H54 (cell line): ENCODE results near the gene COX14.
"Not testable (repeated sequence)": the region's sequence is repeated elsewhere in the genome, so short reads cannot be mapped to it uniquely, and the experiment has no call there.

ENCODE experiments used
- DNase-seq: peaks from one replicate; pipeline ENCODE4 v3.0.0; 2011; ENCODE audit warnings: low spot score, mixed read lengths; ENCODE audit not compliant: insufficient read length
- FAIRE-seq: peaks from 3 replicates; lab custom pipeline; 2011; peaks lifted over from hg19 to GRCh38; lab: Jason Lieb, UNC
- POLR2A ChIP-seq: IDR thresholded peaks from 2 replicates; pipeline ENCODE4 v1.6.1; 2011; ENCODE audit warnings: low read depth, mild to moderate bottlenecking, low read length

Gene COX14

DNA sequence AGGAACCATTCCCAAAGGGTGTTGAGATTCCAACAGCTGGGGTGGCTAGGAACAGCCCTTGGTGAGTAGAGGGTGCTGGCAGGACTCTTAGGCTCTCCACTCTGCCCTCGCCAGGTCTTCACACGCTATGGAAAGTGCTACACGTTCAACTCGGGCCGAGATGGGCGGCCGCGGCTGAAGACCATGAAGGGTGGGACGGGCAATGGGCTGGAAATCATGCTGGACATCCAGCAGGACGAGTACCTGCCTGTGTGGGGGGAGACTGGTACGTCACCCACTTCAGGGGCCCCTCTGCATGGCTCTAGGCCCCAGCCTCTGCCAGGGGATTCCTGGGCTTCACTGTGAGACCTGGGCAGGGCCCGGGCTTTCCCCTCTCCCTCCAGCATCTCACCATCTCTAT lies 34.9 kb upstream of the COX14 start:
- TF ChIP-seq POLR2A = no peak
- DNase-seq = no peak
- FAIRE-seq = no peak

DNA sequence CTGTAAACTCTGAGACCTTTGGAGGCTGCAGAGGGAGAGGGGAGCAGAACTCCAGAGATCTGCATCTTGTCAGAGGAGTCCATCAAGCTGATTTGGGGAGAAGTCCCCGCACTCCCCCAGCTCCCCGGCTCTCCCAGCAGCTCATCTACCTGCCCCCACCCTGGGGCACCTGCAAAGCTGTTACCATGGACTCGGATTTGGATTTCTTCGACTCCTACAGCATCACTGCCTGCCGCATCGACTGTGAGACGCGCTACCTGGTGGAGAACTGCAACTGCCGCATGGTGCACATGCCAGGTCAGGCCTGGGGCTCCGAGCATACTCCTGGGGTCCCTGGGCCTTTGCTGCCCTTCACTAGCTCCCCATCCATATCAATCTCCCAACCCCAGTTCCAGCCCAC lies 33.8 kb upstream of the COX14 start:
- no peak for TF ChIP-seq POLR2A
- no peak for FAIRE-seq
- no peak for DNase-seq

DNA sequence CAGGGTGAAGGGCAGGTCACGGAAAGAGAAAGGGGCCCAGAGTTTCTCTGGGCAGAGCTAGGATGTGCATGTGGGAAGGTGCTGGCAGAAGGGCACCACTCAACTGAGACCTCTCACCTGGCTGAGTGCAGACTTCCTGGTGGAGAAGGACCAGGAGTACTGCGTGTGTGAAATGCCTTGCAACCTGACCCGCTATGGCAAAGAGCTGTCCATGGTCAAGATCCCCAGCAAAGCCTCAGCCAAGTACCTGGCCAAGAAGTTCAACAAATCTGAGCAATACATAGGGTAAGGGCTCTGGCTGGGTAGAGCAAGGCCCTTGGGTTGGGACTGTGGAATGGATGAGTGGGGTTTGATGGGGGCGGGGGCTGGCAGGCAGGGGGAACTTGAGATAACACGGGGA lies 32.3 kb upstream of the COX14 start:
- DNase-seq = no peak
- no peak for FAIRE-seq
- no peak for TF ChIP-seq POLR2A

DNA sequence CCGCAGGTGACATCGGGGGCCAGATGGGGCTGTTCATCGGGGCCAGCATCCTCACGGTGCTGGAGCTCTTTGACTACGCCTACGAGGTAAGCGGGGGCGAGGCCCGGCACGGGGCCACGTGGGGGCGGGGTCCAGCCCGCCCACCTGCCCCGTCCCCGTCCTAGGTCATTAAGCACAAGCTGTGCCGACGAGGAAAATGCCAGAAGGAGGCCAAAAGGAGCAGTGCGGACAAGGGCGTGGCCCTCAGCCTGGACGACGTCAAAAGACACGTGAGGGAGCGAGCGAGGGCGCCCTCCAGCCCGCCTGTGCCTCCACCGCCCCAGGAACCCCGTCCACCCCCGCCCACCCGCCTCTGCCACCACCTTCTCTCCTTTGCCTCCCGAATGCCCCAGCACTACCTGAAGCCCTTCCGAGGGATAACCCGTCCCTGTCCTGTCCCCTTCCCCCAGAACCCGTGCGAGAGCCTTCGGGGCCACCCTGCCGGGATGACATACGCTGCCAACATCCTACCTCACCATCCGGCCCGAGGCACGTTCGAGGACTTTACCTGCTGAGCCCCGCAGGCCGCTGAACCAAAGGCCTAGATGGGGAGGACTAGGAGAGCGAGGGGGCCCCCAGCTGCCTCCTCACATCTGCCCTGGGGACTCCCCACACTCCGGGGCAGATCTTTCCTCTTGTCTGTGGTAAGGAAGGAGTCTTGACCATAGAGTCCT lies 30.8 kb upstream of the COX14 start:
- FAIRE-seq (no peak), DNase-seq (no peak)
- TF ChIP-seq POLR2A = no peak

DNA sequence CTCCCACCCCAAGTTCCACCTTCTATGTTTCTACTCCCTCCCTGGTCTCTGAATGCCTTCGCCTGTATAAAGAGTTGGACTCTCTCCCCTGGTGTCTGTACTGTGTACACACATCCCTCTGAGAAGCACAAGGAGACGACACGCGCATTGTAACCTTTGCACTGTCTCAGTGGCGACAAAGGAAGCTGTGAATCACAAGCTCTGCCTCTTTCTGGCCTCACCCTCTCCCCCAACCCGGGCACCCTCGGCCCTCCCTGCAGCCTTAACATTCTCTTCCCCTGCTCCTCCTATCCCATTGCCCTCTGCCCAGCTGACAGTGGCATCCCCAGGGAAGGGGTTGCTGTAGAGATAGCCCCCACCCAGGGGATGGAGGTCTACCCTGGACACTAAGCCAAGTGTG lies 29.4 kb upstream of the COX14 start:
- FAIRE-seq (no peak), DNase-seq (no peak)
- no peak for TF ChIP-seq POLR2A

DNA sequence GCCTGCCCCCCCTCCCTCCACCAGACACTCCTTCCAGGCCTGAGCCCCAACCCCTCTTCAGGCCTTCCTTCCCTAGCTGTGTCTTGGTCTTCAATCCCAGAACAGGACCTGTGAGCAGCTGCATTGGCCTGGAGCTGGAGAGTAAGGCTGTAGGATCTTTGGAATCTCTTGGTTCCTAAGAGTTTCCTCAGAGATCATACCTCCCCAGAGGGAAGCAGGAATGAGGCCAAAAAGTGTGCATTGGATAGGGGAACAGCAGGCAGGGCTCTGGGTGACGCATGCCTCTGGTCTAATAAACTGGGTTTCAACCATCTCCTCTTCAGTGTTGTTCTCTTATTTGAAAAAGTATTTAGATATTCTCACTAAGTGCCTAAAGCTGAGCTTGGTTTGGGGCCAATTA lies 28.7 kb upstream of the COX14 start:
- DNase-seq (no peak), FAIRE-seq (no peak)
- no peak for TF ChIP-seq POLR2A

DNA sequence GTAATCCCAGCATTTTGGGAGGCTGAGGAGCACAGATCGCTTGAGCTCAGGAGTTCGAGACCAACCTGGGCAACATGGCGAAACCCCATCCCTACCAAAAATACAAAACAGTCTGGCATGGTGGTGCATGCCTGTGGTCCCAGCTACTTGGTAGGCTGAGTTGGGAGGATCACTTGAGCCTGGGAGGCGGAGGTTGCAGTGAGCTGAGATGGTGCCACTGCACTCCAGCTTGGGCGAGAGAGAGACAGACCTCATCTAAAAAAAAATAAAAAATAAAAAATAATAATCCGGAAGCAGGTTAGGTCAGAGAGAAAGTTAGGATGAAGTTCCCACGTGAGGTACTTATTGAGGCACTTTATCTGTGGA lies 27.6 kb upstream of the COX14 start:
- DNase-seq, FAIRE-seq: not testable (repeated sequence)

DNA sequence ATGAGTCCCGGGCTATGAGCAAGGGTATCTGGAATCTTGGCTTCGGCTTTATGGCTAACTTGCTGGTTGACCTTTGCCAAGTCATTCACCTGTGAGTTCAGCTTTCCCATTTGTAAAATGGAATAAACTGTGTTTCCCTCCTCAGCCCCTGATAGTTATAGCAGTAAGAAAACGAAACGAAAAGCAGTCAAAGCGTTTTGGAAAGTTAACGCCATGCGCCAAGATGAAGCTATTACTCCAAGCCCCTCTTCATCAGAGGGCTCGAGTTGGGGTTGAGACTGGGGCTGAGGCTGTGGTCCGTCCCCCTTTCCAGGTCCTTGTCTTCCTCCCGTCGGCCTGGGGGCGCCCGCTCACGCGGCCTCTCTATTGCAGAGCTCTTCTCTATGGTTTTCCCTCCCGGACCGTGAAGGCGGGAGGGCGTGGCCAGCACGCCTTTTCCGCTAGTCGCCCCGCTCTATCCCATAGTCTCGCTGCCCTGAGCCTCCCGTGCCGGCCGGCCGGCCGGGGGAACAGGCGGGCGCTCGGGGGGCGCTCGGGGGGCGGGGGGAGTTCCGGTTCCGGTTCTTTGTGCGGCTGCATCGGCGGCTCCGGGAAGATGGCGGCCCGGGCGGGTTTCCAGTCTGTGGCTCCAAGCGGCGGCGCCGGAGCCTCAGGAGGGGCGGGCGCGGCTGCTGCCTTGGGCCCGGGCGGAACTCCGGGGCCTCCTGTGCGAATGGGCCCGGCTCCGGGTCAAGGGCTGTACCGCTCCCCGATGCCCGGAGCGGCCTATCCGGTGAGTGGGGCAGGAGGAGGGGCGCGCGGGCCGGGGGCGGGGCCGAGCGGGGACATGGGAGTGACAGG lies 27.0 kb upstream of the COX14 start, which contains the start of gene SMARCD1:
Gene SMARCD1, plus strand, starts transcription at position 568 of the 840 bp plus-strand sequence. Its CDS starts 28 bp downstream, at position 596.
- 0 out of 2 replicates have a peak, but pooled peaks have one; percentile 33 for TF ChIP-seq POLR2A
- peak; percentile 89 for DNase-seq
- no peak for FAIRE-seq

DNA sequence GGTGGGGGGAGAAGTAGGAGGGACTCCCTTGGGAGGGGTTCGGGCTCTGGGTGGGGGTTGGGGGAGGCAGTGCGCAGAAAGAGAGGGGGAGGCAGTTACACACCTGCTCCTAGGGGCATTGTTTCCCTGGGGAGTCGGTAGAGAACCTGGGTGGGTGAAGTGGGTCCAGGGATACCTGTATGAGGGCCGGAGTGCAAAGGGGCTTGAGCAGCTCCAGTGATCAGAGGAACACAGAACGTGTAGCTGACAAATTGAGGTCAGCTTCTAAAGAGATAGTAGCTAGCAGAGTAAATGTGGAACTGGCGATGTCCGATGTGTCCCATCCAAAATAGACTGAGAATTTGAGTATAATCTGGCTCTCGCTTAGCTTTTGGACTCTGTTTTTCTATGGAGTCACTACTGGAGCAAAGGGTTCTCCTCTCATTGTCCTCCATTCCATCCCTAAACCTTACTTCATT lies 26.4 kb upstream of the COX14 start:
- no peak for DNase-seq
- no peak for FAIRE-seq
- TF ChIP-seq POLR2A = no peak

DNA sequence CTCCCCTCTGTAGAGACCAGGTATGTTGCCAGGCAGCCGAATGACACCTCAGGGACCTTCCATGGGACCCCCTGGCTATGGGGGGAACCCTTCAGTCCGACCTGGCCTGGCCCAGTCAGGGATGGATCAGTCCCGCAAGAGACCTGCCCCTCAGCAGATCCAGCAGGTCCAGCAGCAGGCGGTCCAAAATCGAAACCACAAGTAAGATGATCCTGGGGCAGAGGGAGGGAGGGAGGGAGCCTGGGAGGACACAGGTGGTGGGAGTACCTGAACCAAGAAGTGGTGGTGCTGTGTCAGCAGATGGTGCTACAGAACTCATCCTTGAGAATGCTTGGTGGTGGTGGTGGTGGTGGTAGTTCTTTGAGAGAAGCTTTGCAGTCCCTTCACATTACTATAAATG lies 25.9 kb upstream of the COX14 start:
- no peak for DNase-seq
- FAIRE-seq = no peak

DNA sequence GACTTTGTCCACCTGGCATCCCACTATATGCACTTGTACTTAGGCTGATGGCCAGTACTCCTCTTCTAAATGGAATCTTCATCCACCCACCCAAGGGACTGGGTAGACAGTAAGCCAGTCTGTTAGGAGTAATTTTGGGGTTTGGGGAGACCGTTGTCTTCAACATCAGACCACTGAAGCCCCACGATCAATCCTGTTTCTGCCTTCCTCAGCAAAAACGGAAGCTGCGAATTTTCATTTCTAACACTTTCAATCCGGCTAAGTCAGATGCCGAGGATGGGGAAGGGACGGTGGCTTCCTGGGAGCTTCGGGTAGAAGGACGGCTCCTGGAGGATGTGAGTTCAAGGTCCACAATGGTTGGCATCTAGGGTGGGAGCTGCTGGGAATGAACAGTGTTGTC lies 24.9 kb upstream of the COX14 start:
- no peak for FAIRE-seq
- no peak for DNase-seq
- TF ChIP-seq POLR2A = no peak

More for the DNA sequence above, 25.9 kb upstream of the COX14 start:
- no peak for TF ChIP-seq POLR2A

DNA sequence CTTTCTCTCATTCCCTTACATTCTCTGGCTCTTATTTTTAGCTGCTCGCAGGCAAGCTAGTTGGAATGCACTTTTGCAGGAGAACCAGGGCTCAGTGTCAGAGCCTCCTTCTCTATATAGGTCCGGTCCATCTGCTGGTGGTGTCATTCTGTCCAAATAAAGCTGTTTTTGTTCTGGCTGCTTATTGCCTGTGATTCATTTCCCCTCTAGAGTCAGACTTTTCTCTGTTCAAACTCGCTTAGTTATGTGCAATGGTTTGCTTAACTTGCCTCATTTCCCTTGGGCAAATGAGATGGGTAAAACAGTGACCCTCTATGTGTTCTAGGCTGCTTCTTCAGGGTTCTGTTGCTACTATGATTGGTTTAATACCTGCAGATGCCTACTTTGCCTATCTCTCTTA lies 24.0 kb upstream of the COX14 start:
- TF ChIP-seq POLR2A = no peak
- DNase-seq (peak; percentile 41), FAIRE-seq (peak; percentile 57)

DNA sequence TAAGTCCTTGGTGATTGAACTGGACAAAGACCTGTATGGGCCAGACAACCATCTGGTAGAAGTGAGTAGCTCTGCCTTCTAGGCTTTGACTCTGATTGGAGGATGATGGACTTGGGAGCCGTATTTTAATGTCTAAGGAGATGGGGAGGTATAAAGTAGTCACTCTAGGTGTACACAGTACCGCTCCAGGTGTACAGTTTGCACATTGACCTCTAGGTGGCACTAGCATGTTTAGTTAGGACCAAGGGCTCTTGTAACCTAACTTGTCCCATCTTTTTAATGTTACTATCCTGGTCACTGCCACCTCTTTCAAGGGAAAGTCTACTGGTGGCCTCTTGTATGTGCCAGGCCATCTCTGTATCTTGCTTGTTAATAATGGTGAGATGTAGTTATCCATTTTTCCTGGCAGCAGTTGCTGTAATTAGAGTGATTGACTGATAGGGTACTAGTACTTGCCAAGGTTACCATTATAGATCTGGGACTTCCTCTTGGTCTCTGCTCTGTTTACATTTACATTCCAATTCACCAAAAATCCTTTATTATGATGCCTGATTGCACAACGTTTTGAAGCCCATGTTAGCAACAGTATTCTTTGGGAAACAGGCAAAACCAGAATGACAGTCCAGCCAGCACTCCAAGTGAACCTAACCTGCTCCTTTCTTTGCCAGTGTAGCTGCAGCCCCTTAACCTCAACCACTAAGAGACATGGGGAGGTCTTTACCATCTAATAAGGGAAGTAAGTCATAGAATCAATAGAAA lies 23.3 kb upstream of the COX14 start:
- FAIRE-seq = peak; percentile 48
- peak; percentile 40 for DNase-seq
- no peak for TF ChIP-seq POLR2A

DNA sequence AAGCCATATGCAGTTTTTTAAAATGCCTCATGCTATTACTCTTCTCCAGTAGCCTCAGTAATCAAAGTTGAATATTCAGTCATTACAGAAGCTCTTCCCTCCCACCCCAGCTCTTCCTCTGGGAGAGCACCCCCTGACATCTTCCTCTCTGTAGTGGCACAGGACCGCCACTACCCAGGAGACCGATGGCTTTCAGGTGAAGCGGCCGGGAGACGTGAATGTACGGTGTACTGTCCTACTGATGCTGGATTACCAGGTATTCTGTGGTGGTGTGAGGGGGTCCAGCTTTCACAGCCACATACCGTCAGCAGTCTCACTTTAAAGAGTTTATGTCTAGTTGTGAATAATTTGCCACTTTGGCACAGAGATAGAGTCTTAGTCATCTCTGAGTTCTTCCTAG lies 22.3 kb upstream of the COX14 start:
- DNase-seq (no peak), FAIRE-seq (no peak)
- no peak for TF ChIP-seq POLR2A

DNA sequence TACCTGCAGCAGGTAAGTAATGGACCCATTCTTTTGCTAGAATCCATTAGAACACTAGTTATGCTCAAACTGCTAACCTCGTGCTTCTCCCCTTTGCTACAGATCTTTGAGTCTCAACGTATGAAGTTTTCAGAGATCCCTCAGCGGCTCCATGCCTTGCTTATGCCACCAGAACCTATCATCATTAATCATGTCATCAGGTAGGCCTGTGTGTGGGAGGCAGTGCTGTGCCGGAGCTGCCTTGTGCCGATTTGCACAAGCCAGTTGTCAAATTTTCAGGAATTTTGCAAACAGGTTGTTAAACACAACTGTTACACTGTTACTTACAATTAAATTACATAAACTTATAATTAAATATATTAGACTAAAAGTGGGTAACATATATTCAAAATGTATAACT lies 21.6 kb upstream of the COX14 start:
- FAIRE-seq (no peak), DNase-seq (no peak)
- TF ChIP-seq POLR2A = no peak
